Gastroesophageal sphincter (tissue), 3 donors: ENCODE results near the gene SREBF2.

Experiments
- CTCF ChIP-seq, 4 experiments: fragments of 200-600 bp in 2 of 4; fragments of 450-650 bp in 2 of 4; sonication (generic) in 1 of 4; IDR thresholded peaks; one replicate each; pipeline ENCODE4 v1.5.1; 2017 to 2019; ENCODE audit warnings: antibody characterized with exemption in 4 of 4, mild to moderate bottlenecking in 2 of 4, moderate library complexity in 2 of 4
- POLR2A ChIP-seq, 2 donors: fragments of 450-650 bp; IDR thresholded peaks; one replicate each; pipeline ENCODE4 v1.6.1; 2017; ENCODE audit warnings: antibody characterized with exemption in 2 of 2, mild to moderate bottlenecking in 2 of 2, moderate library complexity in 1 of 2
- POLR2AphosphoS5 ChIP-seq: sonication (generic); formaldehyde crosslinking; IDR thresholded peaks from one replicate; pipeline ENCODE4 v1.6.1; 2017; ENCODE audit warnings: antibody characterized with exemption

- TF ChIP-seq POLR2A (IDR thresholded peaks at IDR 0.05) (no peak), CTCF (IDR thresholded peaks at IDR 0.05) (no peak), POLR2AphosphoS5 (no peak)
These were observed 79.6 kb downstream of the SREBF2 start for GRCh38 chr22:41912338-41913039.
